GM19452 (cell line): Measurements from ENCODE around the gene MYH13.

ENCODE experiments used
- ATAC-seq: cut with Tn5 transposase; IDR thresholded peaks from one replicate; pipeline ENCODE4 v1.9.1; 2021; ENCODE audit not compliant: unreplicated experiment

The MYH13 gene

GRCh38 chr17:10372906-10373305 lies at the start of gene MYH13:
Gene MYH13, minus strand, starts transcription at chr17:10373006. Its CDS starts 8,476 bp downstream, at chr17:10364530.
- no peak for ATAC-seq

GRCh38 chr17:10421900-10422542 lies 49.2 kb upstream of the MYH13 start, which contains the start of gene MYH8:
Gene MYH8, minus strand, starts transcription at chr17:10421950. Its CDS starts 1,723 bp downstream, at chr17:10420227.
- ATAC-seq, result no peak

- ATAC-seq, result no peak
These were observed 48.4 kb upstream of the MYH13 start for GRCh38 chr17:10421211-10421610.

- ATAC-seq, result no peak
These were observed 48.0 kb upstream of the MYH13 start for GRCh38 chr17:10420811-10421210.

- ATAC-seq, result no peak
These were observed 44.6 kb upstream of the MYH13 start for GRCh38 chr17:10417431-10417830.

GRCh38 chr17:10415161-10415560 lies 42.4 kb upstream of the MYH13 start:
- ATAC-seq, result no peak

- no peak for ATAC-seq
These were observed 30.8 kb upstream of the MYH13 start for GRCh38 chr17:10403589-10403988.

- no peak for ATAC-seq
These were observed 25.5 kb upstream of the MYH13 start for GRCh38 chr17:10398352-10398751.

- no peak for ATAC-seq
These were observed 23.8 kb upstream of the MYH13 start for GRCh38 chr17:10396524-10397163.

GRCh38 chr17:10394201-10394887 lies 21.5 kb upstream of the MYH13 start:
- no peak for ATAC-seq

- ATAC-seq, result no peak
These were observed 20.1 kb upstream of the MYH13 start for GRCh38 chr17:10392880-10393279.

GRCh38 chr17:10385871-10386270 lies 13.1 kb upstream of the MYH13 start:
- ATAC-seq, result no peak

GRCh38 chr17:10384175-10384574 lies 11.4 kb upstream of the MYH13 start:
- ATAC-seq, result no peak

GRCh38 chr17:10380631-10381408 lies 8.0 kb upstream of the MYH13 start:
- no peak for ATAC-seq

- ATAC-seq, result no peak
These were observed 2.7 kb downstream of the MYH13 start for GRCh38 chr17:10370016-10370608.

GRCh38 chr17:10369239-10369638 lies 3.6 kb downstream of the MYH13 start:
- no peak for ATAC-seq

GRCh38 chr17:10368561-10368960 lies 4.2 kb downstream of the MYH13 start:
- ATAC-seq, result no peak

- ATAC-seq, result no peak
These were observed 12.2 kb downstream of the MYH13 start for GRCh38 chr17:10360578-10360977.

- ATAC-seq, result no peak
These were observed 15.0 kb downstream of the MYH13 start for GRCh38 chr17:10357768-10358167.

GRCh38 chr17:10354651-10355050 lies 18.2 kb downstream of the MYH13 start:
- ATAC-seq, result no peak

- ATAC-seq, result no peak
These were observed 19.9 kb downstream of the MYH13 start for GRCh38 chr17:10352893-10353292.
